Uterus (tissue), 2 donors: ENCODE measurements around the gene ZFP37.
"Not testable (repeated sequence)": the region's sequence is repeated elsewhere in the genome, so short reads cannot be mapped to it uniquely, and the experiment has no call there.

Experiments used
- CTCF ChIP-seq, 4 experiments: fragments of 200-600 bp in 2 of 4; fragments of 450-650 bp in 2 of 4; sonication (generic) in 2 of 4; IDR thresholded peaks; one replicate each; pipeline ENCODE4 v1.5.1; 2016 to 2019; ENCODE audit warnings: antibody characterized with exemption in 4 of 4, mild to moderate bottlenecking in 2 of 4, moderate library complexity in 1 of 4
- POLR2A ChIP-seq, 2 donors: fragments of 450-650 bp; IDR thresholded peaks; one replicate each; pipeline ENCODE4 v1.6.1; 2016; ENCODE audit warnings: antibody characterized with exemption in 2 of 2, mild to moderate bottlenecking in 1 of 2, moderate library complexity in 1 of 2

GRCh38 chr9:113061072-113061850, 4.7 kb upstream of the ZFP37 start:
- TF ChIP-seq CTCF, POLR2A (IDR thresholded peaks at IDR 0.05): not testable (repeated sequence)
